ENCODE data around the gene PRRX1.

Gene PRRX1

GRCh38 chr1:170664093-170664827 is at the start of gene PRRX1:
TSS of gene PRRX1 (plus strand) at chr1:170664131. CDS start at chr1:170664219, 88 bp downstream.
- no peak for DNase-seq (ENCODE audit: low read depth in 1 of 2, low spot score in 1 of 2)

- DNase-seq (ENCODE audit: low read depth in 1 of 2, low spot score in 1 of 2): no peak
Observed at GRCh38 chr1:170617591-170618330, 46.2 kb upstream of the PRRX1 start.

- DNase-seq (ENCODE audit: low read depth in 1 of 2, low spot score in 1 of 2): no peak
Observed at GRCh38 chr1:170618421-170618820, 45.5 kb upstream of the PRRX1 start.

GRCh38 chr1:170619241-170620028 is 44.5 kb upstream of the PRRX1 start:
- DNase-seq (ENCODE audit: low read depth in 1 of 2, low spot score in 1 of 2): no peak

GRCh38 chr1:170620164-170620563 is 43.8 kb upstream of the PRRX1 start:
- no peak for DNase-seq (ENCODE audit: low read depth in 1 of 2, low spot score in 1 of 2)

- no peak for DNase-seq (ENCODE audit: low read depth in 1 of 2, low spot score in 1 of 2)
Observed at GRCh38 chr1:170623171-170623570, 40.8 kb upstream of the PRRX1 start.

GRCh38 chr1:170624146-170624545 is 39.8 kb upstream of the PRRX1 start:
- DNase-seq (ENCODE audit: low read depth in 1 of 2, low spot score in 1 of 2): no peak

- no peak for DNase-seq (ENCODE audit: low read depth in 1 of 2, low spot score in 1 of 2)
Observed at GRCh38 chr1:170630977-170631376, 33.0 kb upstream of the PRRX1 start.

GRCh38 chr1:170634293-170634692 is 29.6 kb upstream of the PRRX1 start:
- DNase-seq (ENCODE audit: low read depth in 1 of 2, low spot score in 1 of 2): no peak

GRCh38 chr1:170634824-170635410 is 29.0 kb upstream of the PRRX1 start:
- no peak for DNase-seq (ENCODE audit: low read depth in 1 of 2, low spot score in 1 of 2)

GRCh38 chr1:170640581-170640980 is 23.4 kb upstream of the PRRX1 start:
- DNase-seq (ENCODE audit: low read depth in 1 of 2, low spot score in 1 of 2): no peak

GRCh38 chr1:170657275-170657853 is 6.6 kb upstream of the PRRX1 start:
- DNase-seq (ENCODE audit: low read depth in 1 of 2, low spot score in 1 of 2): no peak

GRCh38 chr1:170659399-170660035 is 4.4 kb upstream of the PRRX1 start:
- no peak for DNase-seq (ENCODE audit: low read depth in 1 of 2, low spot score in 1 of 2)

GRCh38 chr1:170660281-170660713 is 3.6 kb upstream of the PRRX1 start:
- no peak for DNase-seq (ENCODE audit: low read depth in 1 of 2, low spot score in 1 of 2)

- DNase-seq (ENCODE audit: low read depth in 1 of 2, low spot score in 1 of 2): no peak
Observed at GRCh38 chr1:170660871-170661645, 2.9 kb upstream of the PRRX1 start.

- no peak for DNase-seq (ENCODE audit: low read depth in 1 of 2, low spot score in 1 of 2)
Observed at GRCh38 chr1:170661646-170662411, 2.1 kb upstream of the PRRX1 start.

- no peak for DNase-seq (ENCODE audit: low read depth in 1 of 2, low spot score in 1 of 2)
Observed at GRCh38 chr1:170662561-170663403, 1.1 kb upstream of the PRRX1 start.

All from activated T-helper 1 cell treated with anti-CD3 and anti-CD28 coated beads, Interleukin-2, amount 50 U/mL, for 16 hours (primary cell).